Natural killer cell (primary cell): Measurements from ENCODE around the gene RASA1. TPM values are rescaled to one million over a fixed set of nuclear protein-coding genes. Genes with fewer than 3 reads are reported as not detected.

ENCODE experiments used
- ATAC-seq, 3 donors: fragments of 150-1000 bp in 2 of 3; fragments of 200-7000 bp in 1 of 3; cut with Tn5 transposase; 1 replicate in 1 of 3; 2 replicates in 2 of 3; pipeline ENCODE4 v1.10.0; 2021; ENCODE audit warnings: mild to moderate bottlenecking in 2 of 3, moderate library complexity in 2 of 3
- DNase-seq, 2 donors: peaks; one replicate each; pipeline versions ENCODE4 v3.0.0 to v3.0.0-alpha.2; 2013 to 2021; ENCODE audit warnings: mixed read lengths in 1 of 2
- H3K27ac ChIP-seq: one replicate; pipeline ENCODE4 v1.5.1; 2013; ENCODE audit warnings: mild to moderate bottlenecking, low read length
- H3K27me3 ChIP-seq: one replicate; pipeline ENCODE4 v1.6.1; 2013; ENCODE audit warnings: low read length; ENCODE audit not compliant: control insufficient read depth, insufficient read depth
- H3K36me3 ChIP-seq: one replicate; pipeline ENCODE4 v1.6.1; 2013; ENCODE audit warnings: low read length; ENCODE audit not compliant: control insufficient read depth, insufficient read depth
- H3K4me1 ChIP-seq: one replicate; pipeline ENCODE4 v1.6.1; 2013; ENCODE audit warnings: low read length; ENCODE audit not compliant: control insufficient read depth, insufficient read depth
- H3K4me3 ChIP-seq: one replicate; pipeline ENCODE4 v1.5.1; 2013; ENCODE audit warnings: low read length
- H3K9me3 ChIP-seq: one replicate; pipeline ENCODE4 v1.6.1; 2013; ENCODE audit warnings: low read length; ENCODE audit not compliant: control insufficient read depth, insufficient read depth
- H3K27ac Mint-ChIP-seq, 2 donors: one replicate each; pipeline ENCODE4 v1.8.0; 2022; ENCODE audit warnings: mild to moderate bottlenecking in 2 of 2, mixed read lengths in 2 of 2, moderate library complexity in 1 of 2
- H3K27me3 Mint-ChIP-seq, 2 donors: one replicate each; pipeline ENCODE4 v1.8.0; 2022; ENCODE audit warnings: low read depth in 2 of 2, mixed read lengths in 2 of 2
- H3K36me3 Mint-ChIP-seq: one replicate; pipeline ENCODE4 v1.8.0; 2022; ENCODE audit warnings: mixed read lengths
- H3K4me1 Mint-ChIP-seq, 2 donors: one replicate each; pipeline ENCODE4 v1.8.0; 2022; ENCODE audit warnings: mixed read lengths in 2 of 2
- H3K4me3 Mint-ChIP-seq: one replicate; pipeline ENCODE4 v1.8.0; 2022; ENCODE audit warnings: mild to moderate bottlenecking, moderate library complexity, mixed read lengths
- H3K9me3 Mint-ChIP-seq, 2 donors: one replicate each; pipeline ENCODE4 v1.8.0; 2022; ENCODE audit warnings: mixed read lengths in 2 of 2
- WGBS: methylation state at CpG from one replicate; pipeline ENCODE4 v1.1.7; 2013; ENCODE audit warnings: missing lambda C conversion rate; ENCODE audit not compliant: insufficient coverage; 5-methylcytosine and 5-hydroxymethylcytosine counted together
- intact Hi-C: fragments of 100-400 bp; cut with micrococcal nuclease; formaldehyde crosslinking; loops from one replicate; pipeline ENCODE4 v1.14.2; 2022
- total RNA-seq, 4 donors: library from RNA; stranded (reverse); fragments of 120-200 nt in 1 of 4; gene quantifications; one replicate each; pipeline versions ENCODE4 v1.2.3 to v1.2.4, GENCODE V29; 2013 to 2022
- TF ChIP-seq, protein P1 (sequence below): fragments of 200-600 bp; IDR thresholded peaks from one replicate; pipeline ENCODE4 v1.8.0; 2022; ENCODE audit warnings: antibody characterized with exemption

RASA1 gene
- total RNA-seq, 3 donors from 2014 or later (not counting 1 experiment from before 2014, with no cell fraction given), result 20.3 to 26.5 (median 21.2) TPM

DNA sequence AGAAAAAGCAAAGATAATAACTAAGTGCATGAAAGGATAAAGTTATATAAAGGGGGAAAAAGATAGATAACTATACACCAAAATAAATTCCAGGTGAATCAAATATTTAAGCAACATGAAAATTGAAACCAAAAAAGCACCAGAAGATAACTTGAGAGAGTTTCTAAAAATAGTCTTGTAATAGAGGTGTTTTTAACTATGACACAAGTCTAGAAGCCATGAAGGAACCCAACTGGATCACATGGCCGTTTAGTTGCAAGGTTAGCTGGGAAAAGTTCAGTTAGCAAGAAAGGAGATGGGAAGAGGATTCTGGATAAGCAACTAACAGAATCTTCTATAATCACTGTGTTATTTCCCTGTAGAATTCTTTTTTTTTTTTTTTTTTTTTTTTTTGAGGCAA is 9.2 kb upstream of the RASA1 start:
- TF ChIP-seq, protein P1, sequence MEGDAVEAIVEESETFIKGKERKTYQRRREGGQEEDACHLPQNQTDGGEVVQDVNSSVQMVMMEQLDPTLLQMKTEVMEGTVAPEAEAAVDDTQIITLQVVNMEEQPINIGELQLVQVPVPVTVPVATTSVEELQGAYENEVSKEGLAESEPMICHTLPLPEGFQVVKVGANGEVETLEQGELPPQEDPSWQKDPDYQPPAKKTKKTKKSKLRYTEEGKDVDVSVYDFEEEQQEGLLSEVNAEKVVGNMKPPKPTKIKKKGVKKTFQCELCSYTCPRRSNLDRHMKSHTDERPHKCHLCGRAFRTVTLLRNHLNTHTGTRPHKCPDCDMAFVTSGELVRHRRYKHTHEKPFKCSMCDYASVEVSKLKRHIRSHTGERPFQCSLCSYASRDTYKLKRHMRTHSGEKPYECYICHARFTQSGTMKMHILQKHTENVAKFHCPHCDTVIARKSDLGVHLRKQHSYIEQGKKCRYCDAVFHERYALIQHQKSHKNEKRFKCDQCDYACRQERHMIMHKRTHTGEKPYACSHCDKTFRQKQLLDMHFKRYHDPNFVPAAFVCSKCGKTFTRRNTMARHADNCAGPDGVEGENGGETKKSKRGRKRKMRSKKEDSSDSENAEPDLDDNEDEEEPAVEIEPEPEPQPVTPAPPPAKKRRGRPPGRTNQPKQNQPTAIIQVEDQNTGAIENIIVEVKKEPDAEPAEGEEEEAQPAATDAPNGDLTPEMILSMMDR, result no peak
- ATAC-seq (no peak), DNase-seq (no peak)

DNA sequence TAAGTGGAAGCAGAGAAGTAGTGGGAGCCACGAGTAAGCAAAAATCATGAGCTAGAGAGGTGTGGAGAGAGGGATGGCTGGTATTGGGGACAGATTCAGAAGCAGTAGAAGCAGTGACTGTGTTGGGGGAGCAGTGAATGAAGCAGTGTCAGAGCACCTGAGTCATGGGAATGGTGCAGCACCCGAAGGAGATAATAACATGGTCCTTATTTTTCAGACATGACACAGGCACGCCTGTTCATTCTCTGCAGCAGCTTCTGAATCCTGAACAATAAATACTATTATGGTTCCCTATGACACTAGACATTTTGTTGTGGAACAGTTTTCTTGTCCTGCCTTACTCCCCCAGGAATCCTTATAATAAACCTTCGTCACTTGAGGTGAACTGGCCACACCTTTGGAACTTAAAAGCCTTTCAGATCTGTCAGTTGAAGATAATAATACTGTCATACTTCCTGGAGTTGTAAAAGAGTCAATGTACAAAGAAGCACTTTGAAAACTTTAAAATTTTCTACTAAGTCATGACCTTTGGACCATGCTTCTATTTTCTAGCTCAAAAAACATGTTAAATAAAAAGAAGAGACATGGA is 7.0 kb upstream of the RASA1 start:
- no peak for DNase-seq
- no peaks in the 10 kb centered on the region for H3K36me3 ChIP-seq
- Mint-ChIP-seq H3K4me3 (no peak overlapping the region), H3K4me1 (no peaks in the 10 kb centered on the region), H3K27ac (no peak overlapping the region), H3K9me3 (no peaks in the 10 kb centered on the region), H3K27me3 (no peaks in the 10 kb centered on the region), H3K36me3 (no peaks in the 10 kb centered on the region)
- H3K27me3 ChIP-seq, result no peaks in the 10 kb centered on the region
- TF ChIP-seq, protein P1, result no peak
- ATAC-seq, result no peak
- no peaks in the 10 kb centered on the region for H3K4me1 ChIP-seq
- 89% methylated on average over 3 of the region's 4 CpGs for WGBS
- H3K27ac ChIP-seq, result no peak overlapping the region
- no peak overlapping the region for H3K4me3 ChIP-seq
- intact Hi-C loops, result no loop called here
- H3K9me3 ChIP-seq, result no peaks in the 10 kb centered on the region

More for the DNA sequence above, 9.2 kb upstream of the RASA1 start:
- Histone ChIP-seq H3K9me3 (no peaks in the 10 kb centered on the region), H3K36me3 (no peaks in the 10 kb centered on the region), H3K27ac (no peak overlapping the region), H3K27me3 (no peaks in the 10 kb centered on the region), H3K4me3 (no peak overlapping the region), H3K4me1 (no peaks in the 10 kb centered on the region)
- Mint-ChIP-seq H3K27me3 (no peaks in the 10 kb centered on the region), H3K4me1 (no peaks in the 10 kb centered on the region), H3K27ac (no peak overlapping the region), H3K4me3 (no peak overlapping the region), H3K36me3 (no peaks in the 10 kb centered on the region), H3K9me3 (no peaks in the 10 kb centered on the region)
- WGBS, result 89% methylated on average over 1 of the region's 1 CpG
- intact Hi-C loops, result no loop called here

DNA sequence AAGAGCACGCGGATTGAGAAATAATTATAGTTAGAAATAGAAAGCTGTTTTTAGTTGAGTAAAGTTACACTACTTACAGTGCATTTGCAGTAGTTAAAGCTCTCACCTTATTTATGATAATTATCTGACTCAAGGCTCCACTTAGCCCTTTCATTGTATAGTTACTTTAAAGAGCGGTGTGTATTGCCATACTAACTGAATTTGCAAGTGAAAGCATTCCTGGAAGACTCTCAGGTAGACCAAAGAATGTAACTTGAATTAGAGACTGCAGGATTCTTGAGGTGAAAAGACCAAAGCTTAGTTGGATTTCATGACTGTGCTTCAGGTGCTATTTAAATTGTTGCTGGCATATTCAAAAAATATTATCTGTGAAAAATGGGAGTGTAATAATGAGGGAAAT is 4.2 kb upstream of the RASA1 start:
- Mint-ChIP-seq H3K4me3 (no peak overlapping the region), H3K27me3 (no peaks in the 10 kb centered on the region), H3K9me3 (no peaks in the 10 kb centered on the region), H3K4me1 (peaks cover 13 to 18% of the 10 kb centered on the region in 2 donors), H3K36me3 (no peaks in the 10 kb centered on the region), H3K27ac (no peak overlapping the region)
- intact Hi-C loops, result no loop called here
- TF ChIP-seq, protein P1, result no peak
- H3K4me3 ChIP-seq, result no peak overlapping the region
- H3K27me3 ChIP-seq, result no peaks in the 10 kb centered on the region
- 92% methylated on average over 1 of the region's 3 CpGs for WGBS
- no peak overlapping the region for H3K27ac ChIP-seq
- DNase-seq (no peak), ATAC-seq (no peak)
- H3K4me1 ChIP-seq, result no peaks in the 10 kb centered on the region
- H3K9me3 ChIP-seq, result no peaks in the 10 kb centered on the region
- H3K36me3 ChIP-seq, result no peaks in the 10 kb centered on the region
